Activated CD4-positive, alpha-beta T cell treated with anti-CD3 and anti-CD28 coated beads for 24 hours (primary cell): ENCODE data around the gene ARTN.

Experiments used
- DNase-seq, 2 donors: peaks; one replicate each; pipeline ENCODE4 v3.0.0-alpha.2; 2020; ENCODE audit warnings: low read depth in 2 of 2

Gene ARTN

GRCh38 chr1:43933386-43934100 lies at the start of gene ARTN:
Gene ARTN (plus strand): TSS chr1:43933801. CDS start chr1:43935657, 1,856 bp downstream.
- DNase-seq: no peak

GRCh38 chr1:43885279-43885801 lies 48.3 kb upstream of the ARTN start:
- DNase-seq: no peak

GRCh38 chr1:43887748-43888147 lies 45.9 kb upstream of the ARTN start:
- no peak for DNase-seq

GRCh38 chr1:43890815-43891214 lies 42.8 kb upstream of the ARTN start:
- no peak for DNase-seq

GRCh38 chr1:43893006-43893405 lies 40.6 kb upstream of the ARTN start:
- DNase-seq: no peak

- DNase-seq: no peak
Measured at GRCh38 chr1:43898981-43899380, 34.6 kb upstream of the ARTN start.

- DNase-seq: no peak
Measured at GRCh38 chr1:43900386-43900785, 33.2 kb upstream of the ARTN start.

- no peak for DNase-seq
Measured at GRCh38 chr1:43901196-43901961, 32.2 kb upstream of the ARTN start.

- DNase-seq: no peak
Measured at GRCh38 chr1:43902058-43902831, 31.4 kb upstream of the ARTN start.

- DNase-seq: no peak
Measured at GRCh38 chr1:43904660-43905551, 28.7 kb upstream of the ARTN start.

GRCh38 chr1:43908226-43908625 lies 25.4 kb upstream of the ARTN start:
- no peak for DNase-seq

GRCh38 chr1:43908858-43909257 lies 24.7 kb upstream of the ARTN start:
- no peak for DNase-seq

- no peak for DNase-seq
Measured at GRCh38 chr1:43910343-43910742, 23.3 kb upstream of the ARTN start.

GRCh38 chr1:43912607-43913006 lies 21.0 kb upstream of the ARTN start:
- DNase-seq: no peak

- no peak for DNase-seq
Measured at GRCh38 chr1:43913051-43913501, 20.5 kb upstream of the ARTN start.

GRCh38 chr1:43913666-43914360 lies 19.8 kb upstream of the ARTN start:
- no peak for DNase-seq

- DNase-seq: no peak
Measured at GRCh38 chr1:43914576-43915525, 18.8 kb upstream of the ARTN start.

GRCh38 chr1:43919906-43920305 lies 13.7 kb upstream of the ARTN start:
- no peak for DNase-seq

- DNase-seq: no peak
Measured at GRCh38 chr1:43921022-43921421, 12.6 kb upstream of the ARTN start.
